Activated CD8-positive, alpha-beta T cell treated with anti-CD3 and anti-CD28 coated beads, Interleukin-2, amount 10 ng/mL, durations not matched to agents 7 days and 5 days (primary cell): ENCODE data around the gene TMEM38A. TPM values are rescaled to one million over a fixed set of nuclear protein-coding genes. Genes with fewer than 3 reads are reported as not detected.
"Not testable (repeated sequence)": the region's sequence is repeated elsewhere in the genome, so short reads cannot be mapped to it uniquely, and the experiment has no call there.

Source experiments
- ATAC-seq: fragments of 150-1000 bp; cut with Tn5 transposase; one replicate; pipeline ENCODE4 v1.10.0; 2021; ENCODE audit warnings: moderate library complexity
- CTCF ChIA-PET: fragments of 350-600 bp; sonication (Branson Sonifier 250); formaldehyde crosslinking; loops from one replicate; lab custom pipeline; 2021; ENCODE audit warnings: antibody characterized with exemption; lab: Charles Lee
- POLR2A ChIA-PET: fragments of 350-600 bp; sonication (Branson Sonifier 250); formaldehyde crosslinking; loops from one replicate; lab custom pipeline; 2021; ENCODE audit warnings: antibody characterized with exemption; lab: Charles Lee
- DNase-seq: peaks from one replicate; pipeline ENCODE4 v3.0.0-alpha.2; 2020
- H3K27ac Mint-ChIP-seq: one replicate; pipeline ENCODE4 v1.8.0; 2021; ENCODE audit warnings: mild to moderate bottlenecking, mixed read lengths
- H3K27me3 Mint-ChIP-seq: one replicate; pipeline ENCODE4 v1.8.0; 2021; ENCODE audit warnings: low read depth, mixed read lengths
- H3K36me3 Mint-ChIP-seq: one replicate; pipeline ENCODE4 v1.8.0; 2021; ENCODE audit warnings: low read depth, mixed read lengths
- H3K4me1 Mint-ChIP-seq: one replicate; pipeline ENCODE4 v1.8.0; 2021; ENCODE audit warnings: low read depth, mixed read lengths
- H3K4me3 Mint-ChIP-seq: one replicate; pipeline ENCODE4 v1.8.0; 2021; ENCODE audit warnings: mild to moderate bottlenecking, mixed read lengths
- H3K9me3 Mint-ChIP-seq: one replicate; pipeline ENCODE4 v1.8.0; 2022; ENCODE audit warnings: mixed read lengths; ENCODE audit not compliant: insufficient read depth
- total RNA-seq, 2 experiments: library from RNA; stranded (reverse); gene quantifications; one replicate each; pipeline ENCODE4 v1.2.3, GENCODE V29; 2021

The TMEM38A gene
- total RNA-seq, 2 experiments from 2014 or later: 0.60 to 0.87 TPM

GRCh38 chr19:16659464-16659831 lies 1.5 kb upstream of the TMEM38A start:
- Mint-ChIP-seq H3K36me3 (peaks cover 35% of the 10 kb centered on the region), H3K9me3 (no peaks in the 10 kb centered on the region), H3K4me1 (peaks cover 56% of the 10 kb centered on the region), H3K4me3 (peak overlapping the region; percentile 92), H3K27ac (peak overlapping the region; percentile 97), H3K27me3 (peaks cover 18% of the 10 kb centered on the region)
- no peak for DNase-seq
- ChIA-PET POLR2A (interaction anchor here (0.6 to 4.0 kb wide), 9 partner anchors 32 to 516 kb away, joined by 3 to 27 read pairs (median 4); partner anchors contain the start of genes C19orf44, CALR3, HSH2D and MED26), CTCF (no interaction called here)
- no peak for ATAC-seq

DNA sequence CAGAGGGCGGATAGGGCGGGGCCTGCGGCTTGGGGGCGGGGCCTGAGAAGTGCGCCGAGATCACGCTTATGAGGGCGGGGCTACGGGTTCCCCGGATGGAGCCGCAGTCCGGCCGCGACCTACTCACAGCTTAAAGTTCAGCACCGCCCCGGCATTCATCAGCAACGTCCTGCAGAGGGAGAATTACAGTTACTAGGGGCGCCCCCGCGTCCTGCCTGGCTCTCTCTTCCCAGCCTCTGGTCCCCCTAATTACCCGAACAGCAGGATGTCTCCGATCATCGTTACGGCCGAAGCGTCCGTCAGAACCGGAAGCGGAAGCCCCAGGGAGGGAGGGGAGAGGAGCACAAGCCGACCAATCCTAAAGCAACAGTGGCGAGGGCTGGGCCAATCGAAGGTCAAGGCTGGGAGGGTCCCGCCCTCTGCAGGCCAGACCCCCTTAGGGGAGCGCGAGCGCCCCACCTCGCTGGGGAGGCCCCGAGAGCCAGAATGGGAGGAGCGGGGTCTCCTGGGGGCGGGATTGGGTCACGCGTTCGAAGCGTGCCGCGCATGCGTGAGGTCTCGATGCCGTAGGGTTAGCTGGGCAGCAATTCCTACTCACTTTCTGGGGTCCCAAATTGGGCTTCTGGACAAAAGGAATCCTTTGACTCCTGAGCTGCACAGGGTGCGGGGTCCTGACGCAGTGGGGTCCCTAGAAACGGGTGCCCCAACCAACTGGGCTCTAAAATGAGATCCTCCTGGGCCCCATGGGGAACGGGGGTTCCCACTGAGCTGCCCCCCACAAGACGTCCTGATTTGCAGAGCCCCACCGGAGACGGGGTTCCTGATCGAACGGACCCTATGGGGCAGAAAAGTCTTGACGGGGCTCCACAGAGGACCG lies 869 bp upstream of the TMEM38A start, which contains the start of gene SMIM7:
TSS of gene SMIM7 (minus strand) at position 313 of the 877 bp plus-strand sequence. CDS start at position 279, 34 bp downstream.
- peaks cover 50% of the 10 kb centered on the region for H3K4me1 Mint-ChIP-seq
- ATAC-seq: peak; percentile 99
- peak within 1 kb of the TSS; percentile 97 for H3K27ac Mint-ChIP-seq
- DNase-seq: peak; percentile 99
- ChIA-PET CTCF (interaction anchor here (0.8 kb wide), 1 partner anchor 13 kb away, joined by 3 read pairs; no protein-coding TSS in a partner anchor), POLR2A (interaction anchor here (0.5 to 4.0 kb wide), 12 partner anchors 11 to 581 kb away, joined by 3 to 27 read pairs (median 4); partner anchors contain the start of genes C19orf44, CALR3 and MED26)
- peaks cover 18% of the 10 kb centered on the region for H3K27me3 Mint-ChIP-seq
- peaks cover 29% of the 10 kb centered on the region for H3K36me3 Mint-ChIP-seq
- H3K4me3 Mint-ChIP-seq: peak within 1 kb of the TSS; percentile 92
- no peaks in the 10 kb centered on the region for H3K9me3 Mint-ChIP-seq

GRCh38 chr19:16661480-16662034 lies 618 bp downstream of the TMEM38A start:
- H3K4me1 Mint-ChIP-seq: peaks cover 42% of the 10 kb centered on the region
- no peak for ATAC-seq
- ChIA-PET POLR2A (interaction anchor here (0.7 to 4.0 kb wide), 3 partner anchors 12 to 565 kb away, joined by 3 to 27 read pairs (median 3); partner anchors contain the start of gene MED26), CTCF (no interaction called here)
- peak overlapping the region; percentile 77 for H3K27ac Mint-ChIP-seq
- H3K4me3 Mint-ChIP-seq: peak overlapping the region; percentile 67
- H3K9me3 Mint-ChIP-seq: no peaks in the 10 kb centered on the region
- DNase-seq: peak; percentile 25
- peaks cover 16% of the 10 kb centered on the region for H3K36me3 Mint-ChIP-seq
- H3K27me3 Mint-ChIP-seq: peaks cover 18% of the 10 kb centered on the region

DNA sequence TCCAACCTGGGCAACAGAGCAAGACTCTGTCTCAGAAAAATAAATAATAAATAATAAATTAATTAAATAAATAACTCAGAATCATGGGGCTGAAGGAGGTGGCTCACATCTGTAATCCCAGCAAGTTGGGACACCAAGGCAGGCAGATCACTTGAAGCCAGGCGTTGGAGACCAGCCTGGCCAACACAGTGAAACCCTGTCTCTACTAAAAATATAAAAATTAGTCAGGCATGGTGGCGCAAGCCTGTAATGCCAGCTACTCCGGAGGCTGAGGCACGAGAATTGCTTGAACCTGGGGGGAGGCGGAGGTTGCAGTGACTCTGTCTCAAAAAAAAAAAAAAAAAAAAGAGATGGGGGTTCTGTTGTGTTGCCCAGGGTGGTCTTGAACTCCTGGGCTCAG lies 7.2 kb downstream of the TMEM38A start:
- no peaks in the 10 kb centered on the region for H3K9me3 Mint-ChIP-seq
- H3K36me3 Mint-ChIP-seq: no peaks in the 10 kb centered on the region
- CTCF ChIA-PET: no interaction called here
- POLR2A ChIA-PET: no interaction called here
- H3K27ac Mint-ChIP-seq: no peak overlapping the region
- no peak for DNase-seq
- ATAC-seq: no peak
- H3K4me1 Mint-ChIP-seq: peaks cover 6% of the 10 kb centered on the region
- peaks cover 6% of the 10 kb centered on the region for H3K27me3 Mint-ChIP-seq
- no peak overlapping the region for H3K4me3 Mint-ChIP-seq

- ATAC-seq, H3K27me3 Mint-ChIP-seq, CTCF ChIA-PET, H3K4me1 Mint-ChIP-seq, POLR2A ChIA-PET, H3K9me3 Mint-ChIP-seq, DNase-seq, H3K4me3 Mint-ChIP-seq, H3K36me3 Mint-ChIP-seq, H3K27ac Mint-ChIP-seq: not testable (repeated sequence)
These were observed 7.8 kb downstream of the TMEM38A start for GRCh38 chr19:16668702-16669101.

DNA sequence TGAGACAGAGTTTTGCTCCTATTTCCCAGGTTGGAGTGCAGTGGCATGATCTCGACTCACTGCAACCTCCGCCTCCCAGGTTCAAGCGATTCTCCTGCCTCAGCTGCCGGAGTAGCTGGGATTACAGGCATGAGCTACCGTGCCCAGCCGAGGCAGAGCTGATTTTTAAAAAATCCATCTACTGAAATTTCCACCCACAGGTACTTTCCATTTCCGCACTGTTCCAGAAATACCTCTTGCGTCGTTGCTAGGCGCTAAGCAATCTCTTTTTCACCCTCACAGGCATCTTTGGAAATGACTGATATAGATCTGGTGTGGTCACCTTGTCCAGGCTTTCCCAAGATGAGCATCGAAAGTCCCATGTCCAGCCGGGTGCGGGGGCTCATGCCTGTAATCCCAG lies 9.4 kb downstream of the TMEM38A start:
- no peak overlapping the region for H3K27ac Mint-ChIP-seq
- no peak for ATAC-seq
- POLR2A ChIA-PET: no interaction called here
- H3K4me3 Mint-ChIP-seq: no peak overlapping the region
- no peaks in the 10 kb centered on the region for H3K9me3 Mint-ChIP-seq
- no peaks in the 10 kb centered on the region for H3K27me3 Mint-ChIP-seq
- no peaks in the 10 kb centered on the region for H3K36me3 Mint-ChIP-seq
- H3K4me1 Mint-ChIP-seq: no peaks in the 10 kb centered on the region
- no peak for DNase-seq
- CTCF ChIA-PET: no interaction called here

- H3K4me3 Mint-ChIP-seq: no peak overlapping the region
- ChIA-PET POLR2A (no interaction called here), CTCF (interaction anchor here (2.1 kb wide), 1 partner anchor 43 kb away, joined by 6 read pairs; no protein-coding TSS in a partner anchor)
- H3K9me3 Mint-ChIP-seq: no peaks in the 10 kb centered on the region
- H3K27me3 Mint-ChIP-seq: no peaks in the 10 kb centered on the region
- ATAC-seq (no peak), DNase-seq (no peak)
- H3K36me3 Mint-ChIP-seq: no peaks in the 10 kb centered on the region
- H3K27ac Mint-ChIP-seq: no peak overlapping the region
- H3K4me1 Mint-ChIP-seq: no peaks in the 10 kb centered on the region
These were observed 10.8 kb downstream of the TMEM38A start for GRCh38 chr19:16671652-16672274.

- Mint-ChIP-seq H3K4me3 (no peak overlapping the region), H3K36me3 (no peaks in the 10 kb centered on the region), H3K4me1 (no peaks in the 10 kb centered on the region), H3K27ac (no peak overlapping the region), H3K27me3 (no peaks in the 10 kb centered on the region), H3K9me3 (no peaks in the 10 kb centered on the region)
- CTCF ChIA-PET: interaction anchor here (1.0 to 2.1 kb wide), 2 partner anchors 13 to 42 kb away, joined by 3 to 6 read pairs; partner anchors contain the start of gene SMIM7
- ATAC-seq (no peak), DNase-seq (no peak)
- POLR2A ChIA-PET: no interaction called here
These were observed 12.3 kb downstream of the TMEM38A start for GRCh38 chr19:16673231-16673630.

DNA sequence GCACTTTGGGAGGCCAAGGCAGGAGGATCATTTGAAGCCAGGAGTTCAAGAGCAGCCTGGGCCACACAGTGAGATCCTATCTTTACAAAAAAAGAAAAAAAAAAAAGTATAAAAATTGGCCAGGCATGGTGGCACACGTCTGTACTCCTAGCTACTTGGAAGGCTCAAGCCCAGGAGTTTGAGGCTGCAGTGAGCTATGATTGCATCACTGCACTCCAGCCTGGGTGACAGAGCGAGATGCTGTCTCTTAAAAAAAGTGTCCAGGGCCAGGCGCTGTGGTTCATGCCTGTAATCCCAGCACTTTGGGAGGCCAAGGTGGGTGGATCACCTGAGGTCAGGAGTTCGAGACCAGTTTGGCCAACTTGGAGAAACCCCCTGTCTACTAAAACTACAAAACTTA lies 12.9 kb downstream of the TMEM38A start:
- ATAC-seq, CTCF ChIA-PET, DNase-seq, H3K4me3 Mint-ChIP-seq, H3K36me3 Mint-ChIP-seq, H3K9me3 Mint-ChIP-seq, H3K27me3 Mint-ChIP-seq, H3K27ac Mint-ChIP-seq, H3K4me1 Mint-ChIP-seq, POLR2A ChIA-PET: not testable (repeated sequence)

DNA sequence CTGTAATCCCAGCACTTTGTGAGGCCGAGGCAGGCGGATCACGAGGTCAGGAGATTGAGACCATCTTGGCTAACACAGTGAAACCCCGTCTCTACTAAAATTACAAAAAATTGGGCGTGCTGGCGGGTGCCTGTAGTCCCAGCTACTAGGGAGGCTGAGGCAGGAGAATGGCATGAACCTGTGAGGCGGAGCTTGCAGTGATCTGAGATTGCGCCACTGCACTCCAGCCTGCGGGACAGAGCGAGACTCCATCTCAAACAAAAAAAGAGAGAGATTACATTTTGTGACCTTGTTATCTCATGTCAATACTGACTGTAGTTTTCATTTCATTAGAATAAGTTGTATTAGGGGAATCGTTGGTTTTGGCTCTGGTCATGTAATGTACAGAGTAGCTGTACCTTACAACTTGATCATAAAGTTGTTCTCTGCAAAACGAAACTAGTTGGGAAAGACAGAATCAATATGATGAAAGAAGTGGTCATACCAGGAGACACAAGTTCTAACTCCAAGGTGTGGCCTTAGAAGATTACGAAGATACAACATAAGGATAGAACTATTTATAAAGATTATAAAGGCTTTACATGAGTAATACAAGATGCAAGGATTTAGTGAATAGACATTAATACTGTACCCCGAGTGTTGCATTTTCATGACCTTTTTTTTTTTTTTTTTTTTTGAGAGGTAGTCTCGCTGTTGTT lies 15.3 kb downstream of the TMEM38A start:
- CTCF ChIA-PET: no interaction called here
- ATAC-seq (no peak), DNase-seq (no peak)
- Mint-ChIP-seq H3K27ac (no peak overlapping the region), H3K9me3 (no peaks in the 10 kb centered on the region), H3K4me3 (no peak overlapping the region), H3K27me3 (no peaks in the 10 kb centered on the region), H3K36me3 (no peaks in the 10 kb centered on the region), H3K4me1 (no peaks in the 10 kb centered on the region)
- POLR2A ChIA-PET: no interaction called here

DNA sequence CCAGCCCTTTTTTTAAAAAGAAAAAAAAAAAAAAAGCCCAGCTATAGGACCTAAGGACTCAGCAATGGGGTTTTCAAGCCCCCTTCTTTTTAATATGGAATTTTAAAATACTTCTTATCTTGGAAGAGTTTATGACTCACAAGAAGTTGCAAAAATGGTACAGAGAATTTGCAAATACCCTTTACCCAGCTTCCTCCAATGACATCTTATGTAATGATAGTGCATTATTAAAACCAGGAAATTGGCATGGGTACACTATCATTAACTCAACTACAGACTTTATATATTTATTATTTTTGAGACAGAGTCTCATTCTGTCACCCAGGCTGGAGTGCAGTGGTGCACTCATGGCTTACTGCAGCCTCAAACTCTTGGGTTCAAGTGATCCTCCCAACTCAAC lies 16.1 kb downstream of the TMEM38A start:
- ChIA-PET POLR2A (no interaction called here), CTCF (no interaction called here)
- no peak overlapping the region for H3K27ac Mint-ChIP-seq
- no peaks in the 10 kb centered on the region for H3K9me3 Mint-ChIP-seq
- no peak for ATAC-seq
- H3K4me1 Mint-ChIP-seq: no peaks in the 10 kb centered on the region
- no peak for DNase-seq
- H3K4me3 Mint-ChIP-seq: no peak overlapping the region
- no peaks in the 10 kb centered on the region for H3K36me3 Mint-ChIP-seq
- no peaks in the 10 kb centered on the region for H3K27me3 Mint-ChIP-seq
